BJ (cell line): Measurements from ENCODE around the gene VKORC1. TPM values are rescaled to one million over a fixed set of nuclear protein-coding genes. Genes with fewer than 3 reads are reported as not detected.

Source experiments
- CTCF ChIA-PET: fragments of 350-600 bp; formaldehyde crosslinking; extraction: SDS; loops from one replicate; lab custom pipeline; 2021; ENCODE audit warnings: antibody characterized with exemption, inconsistent platforms; lab: Yijun Ruan, JAX
- POLR2A ChIA-PET: fragments of 300-600 bp; sonication (Branson Sonifier 250); formaldehyde crosslinking; extraction: SDS; loops from one replicate; lab custom pipeline; 2021; ENCODE audit warnings: antibody characterized with exemption; lab: Charles Lee
- DNase-seq: peaks from one replicate; pipeline ENCODE4 v3.0.0-alpha.2; 2011; ENCODE audit warnings: low read depth
- H3K27me3 ChIP-seq: 2 replicates; pipeline ENCODE4 v1.6.0; 2011; ENCODE audit warnings: low read length; ENCODE audit not compliant: control insufficient read depth, insufficient read depth
- H3K36me3 ChIP-seq: 2 replicates; pipeline ENCODE4 v1.5.1; 2011; ENCODE audit warnings: low read length; ENCODE audit not compliant: control insufficient read depth, insufficient read depth
- H3K4me3 ChIP-seq: 2 replicates; pipeline ENCODE4 v1.5.1; 2011; ENCODE audit warnings: low read depth, mild to moderate bottlenecking, control low read depth, low read length
- polyA plus RNA-seq: library from polyadenylated mRNA; depleted of rRNA; stranded (reverse); fragments of >200 nt; gene quantifications from 2 replicates; pipeline ENCODE4 v1.2.3, GENCODE V29; 2011
- TF ChIP-seq, protein P1 (sequence below): IDR thresholded peaks from 2 replicates; pipeline ENCODE4 v1.5.1; 2011; ENCODE audit warnings: low read depth, mild to moderate bottlenecking, control low read depth, inconsistent platforms, low read length, moderate library complexity; ENCODE audit not compliant: insufficient read depth

Gene VKORC1
- polyA plus RNA-seq, 1 experiment: 515 TPM

GRCh38 chr16:31108794-31109558, 14.4 kb upstream of the VKORC1 start:
- Histone ChIP-seq H3K27me3 (no peaks in the 10 kb centered on the region), H3K36me3 (peaks cover 28% of the 10 kb centered on the region), H3K4me3 (peak overlapping the region; percentile 95)
- TF ChIP-seq, protein P1, sequence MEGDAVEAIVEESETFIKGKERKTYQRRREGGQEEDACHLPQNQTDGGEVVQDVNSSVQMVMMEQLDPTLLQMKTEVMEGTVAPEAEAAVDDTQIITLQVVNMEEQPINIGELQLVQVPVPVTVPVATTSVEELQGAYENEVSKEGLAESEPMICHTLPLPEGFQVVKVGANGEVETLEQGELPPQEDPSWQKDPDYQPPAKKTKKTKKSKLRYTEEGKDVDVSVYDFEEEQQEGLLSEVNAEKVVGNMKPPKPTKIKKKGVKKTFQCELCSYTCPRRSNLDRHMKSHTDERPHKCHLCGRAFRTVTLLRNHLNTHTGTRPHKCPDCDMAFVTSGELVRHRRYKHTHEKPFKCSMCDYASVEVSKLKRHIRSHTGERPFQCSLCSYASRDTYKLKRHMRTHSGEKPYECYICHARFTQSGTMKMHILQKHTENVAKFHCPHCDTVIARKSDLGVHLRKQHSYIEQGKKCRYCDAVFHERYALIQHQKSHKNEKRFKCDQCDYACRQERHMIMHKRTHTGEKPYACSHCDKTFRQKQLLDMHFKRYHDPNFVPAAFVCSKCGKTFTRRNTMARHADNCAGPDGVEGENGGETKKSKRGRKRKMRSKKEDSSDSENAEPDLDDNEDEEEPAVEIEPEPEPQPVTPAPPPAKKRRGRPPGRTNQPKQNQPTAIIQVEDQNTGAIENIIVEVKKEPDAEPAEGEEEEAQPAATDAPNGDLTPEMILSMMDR: no peak
- no peak for DNase-seq
- POLR2A ChIA-PET: no interaction called here
- CTCF ChIA-PET: interaction anchor here (0.6 kb wide), 1 partner anchor 106 kb away, joined by 3 read pairs; no protein-coding TSS in a partner anchor

DNA sequence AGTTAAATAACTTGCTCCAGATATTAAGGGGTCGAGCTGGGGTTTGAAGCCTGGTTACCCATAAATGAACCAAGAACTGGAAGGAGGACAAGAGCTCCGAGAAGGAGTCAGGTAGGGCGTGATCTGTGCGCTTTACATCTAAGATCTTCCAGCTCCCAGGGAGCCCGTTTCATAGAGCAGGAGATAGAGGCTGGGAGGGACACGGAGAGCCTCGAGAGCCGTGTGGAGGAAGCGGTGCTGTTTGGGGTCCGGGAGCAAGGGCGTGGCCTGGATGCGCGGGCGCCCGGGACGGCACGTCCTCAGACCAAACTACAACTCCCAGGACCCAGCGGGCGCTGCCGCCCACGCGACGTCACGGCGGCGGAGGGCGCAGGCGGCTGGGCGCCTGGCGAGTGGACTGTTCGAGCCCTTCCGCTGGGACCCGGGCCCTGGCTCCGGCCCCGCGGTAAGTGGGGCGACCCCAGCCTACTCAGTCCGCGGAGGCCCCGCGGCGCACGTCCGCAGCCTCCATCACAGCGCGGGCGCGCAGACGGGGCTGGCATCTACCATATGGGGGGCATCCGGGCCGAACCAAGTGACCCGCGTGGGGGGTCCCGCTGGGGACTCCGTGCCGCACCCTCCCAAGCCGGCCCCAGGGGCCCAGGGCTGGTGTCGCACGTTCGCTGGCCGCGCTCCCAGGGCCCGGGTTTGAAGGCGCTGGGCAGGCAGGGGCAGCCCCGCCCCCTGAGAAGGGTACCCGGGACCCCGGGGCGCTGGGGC, 13.6 kb upstream of the VKORC1 start, which contains the start of gene BCKDK:
TSS of gene BCKDK (plus strand) at position 352 of the 759 bp plus-strand sequence. CDS start 838 bp downstream, outside the sequence.
- peak within 1 kb of the TSS; percentile 95 for H3K4me3 ChIP-seq
- POLR2A ChIA-PET: interaction anchor here (0.6 kb wide), 1 partner anchor 9 kb away, joined by 3 read pairs; the partner anchor contains the start of gene KAT8
- CTCF ChIA-PET: interaction anchor here (0.9 kb wide), 2 partner anchors 34 kb away, joined by 3 to 4 read pairs; partner anchors contain the start of genes ZNF646 and ZNF668
- peaks cover 28% of the 10 kb centered on the region for H3K36me3 ChIP-seq
- DNase-seq: no peak
- no peaks in the 10 kb centered on the region for H3K27me3 ChIP-seq
- TF ChIP-seq, protein P1: no peak

GRCh38 chr16:31107465-31107867, 12.9 kb upstream of the VKORC1 start:
- POLR2A ChIA-PET: interaction anchor here (0.6 kb wide), 1 partner anchor 10 kb away, joined by 3 read pairs; the partner anchor contains the start of gene KAT8
- no peaks in the 10 kb centered on the region for H3K27me3 ChIP-seq

GRCh38 chr16:31106509-31107464, 12.2 kb upstream of the VKORC1 start:
- POLR2A ChIA-PET: no interaction called here
- CTCF ChIA-PET: interaction anchor here (0.7 to 1.0 kb wide), 2 partner anchors 36 to 89 kb away, joined by 3 read pairs; no protein-coding TSS in a partner anchor
- H3K27me3 ChIP-seq: no peaks in the 10 kb centered on the region
- no peak for DNase-seq
- H3K36me3 ChIP-seq: peaks cover 17% of the 10 kb centered on the region
- H3K4me3 ChIP-seq: no peak overlapping the region
- TF ChIP-seq, protein P1: no peak

More at GRCh38 chr16:31107465-31107867, 12.9 kb upstream of the VKORC1 start:
- Histone ChIP-seq H3K36me3 (peaks cover 24% of the 10 kb centered on the region), H3K4me3 (no peak overlapping the region)
- CTCF ChIA-PET: interaction anchor here (0.7 to 0.9 kb wide), 3 partner anchors 34 to 89 kb away, joined by 3 to 4 read pairs (median 3); partner anchors contain the start of genes ZNF646 and ZNF668
- no peak for DNase-seq
- TF ChIP-seq, protein P1: no peak
